WTC11 (cell line): ENCODE measurements around the gene SLC8B1. TPM values are rescaled to one million over a fixed set of nuclear protein-coding genes. Genes with fewer than 3 reads are reported as not detected.

ENCODE experiments used
- ATAC-seq: fragments of 200-7000 bp; cut with Tn5 transposase; 2 replicates; pipeline ENCODE4 v1.10.0; 2021; ENCODE audit warnings: mild to moderate bottlenecking, moderate library complexity
- CTCF ChIA-PET: fragments of 300-600 bp; sonication (Branson Sonifier 250); formaldehyde crosslinking; loops from one replicate; lab custom pipeline; 2021; ENCODE audit warnings: antibody characterized with exemption; lab: Charles Lee
- POLR2A ChIA-PET: fragments of 350-600 bp; sonication (Branson Sonifier 250); formaldehyde crosslinking; loops from one replicate; lab custom pipeline; 2021; ENCODE audit warnings: antibody characterized with exemption; lab: Charles Lee
- DNase-seq: peaks from one replicate; pipeline ENCODE4 v3.0.0; 2021; ENCODE audit warnings: low spot score
- H3K27ac Mint-ChIP-seq: 2 replicates; pipeline ENCODE4 v1.8.0; 2021; ENCODE audit warnings: mixed read lengths
- H3K27me3 Mint-ChIP-seq: 2 replicates; pipeline ENCODE4 v1.8.0; 2021; ENCODE audit warnings: low read depth, mild to moderate bottlenecking, moderate library complexity, mixed read lengths
- H3K36me3 Mint-ChIP-seq: 2 replicates; pipeline ENCODE4 v1.8.0; 2021; ENCODE audit warnings: mixed read lengths
- H3K4me1 Mint-ChIP-seq: 2 replicates; pipeline ENCODE4 v1.8.0; 2022; ENCODE audit warnings: mixed read lengths
- H3K4me3 Mint-ChIP-seq: 2 replicates; pipeline ENCODE4 v1.8.0; 2021; ENCODE audit warnings: mild to moderate bottlenecking, moderate library complexity, mixed read lengths
- H3K9me3 Mint-ChIP-seq: 2 replicates; pipeline ENCODE4 v1.8.0; 2021; ENCODE audit warnings: mixed read lengths
- AR ChIP-seq: fragments of 250-450 bp; sonication (Bioruptor Pico); IDR thresholded peaks from 2 replicates; pipeline ENCODE4 v1.9.0; 2021; ENCODE audit warnings: mild to moderate bottlenecking
- ATF1 ChIP-seq: sonication (generic); formaldehyde crosslinking; IDR thresholded peaks from 2 replicates; pipeline ENCODE4 v1.8.1; 2023; ENCODE audit warnings: mild to moderate bottlenecking, moderate library complexity, missing genetic modification reagents
- CTCF ChIP-seq: fragments of 200-600 bp; IDR thresholded peaks from 2 replicates; pipeline ENCODE4 v1.8.0; 2022; ENCODE audit warnings: antibody characterized with exemption
- E2F1 ChIP-seq: sonication (generic); formaldehyde crosslinking; IDR thresholded peaks from 2 replicates; pipeline ENCODE4 v1.8.0; 2022; ENCODE audit warnings: mild to moderate bottlenecking, missing genetic modification reagents
- EMX1 ChIP-seq: fragments of 250-450 bp; sonication (Bioruptor Pico); IDR thresholded peaks from 2 replicates; pipeline ENCODE4 v1.8.0; 2021; ENCODE audit warnings: mild to moderate bottlenecking
- ERG ChIP-seq: fragments of 250-450 bp; sonication (Bioruptor Pico); IDR thresholded peaks from 2 replicates; pipeline ENCODE4 v1.8.0; 2021; ENCODE audit warnings: mild to moderate bottlenecking
- ETV6 ChIP-seq: sonication (generic); formaldehyde crosslinking; IDR thresholded peaks from 2 replicates; pipeline ENCODE4 v1.8.1; 2022; ENCODE audit warnings: mild to moderate bottlenecking, missing genetic modification reagents
- FOXP4 ChIP-seq: sonication (generic); formaldehyde crosslinking; IDR thresholded peaks from 2 replicates; pipeline ENCODE4 v1.8.0; 2022; ENCODE audit warnings: mild to moderate bottlenecking, missing genetic modification reagents
- IRF2 ChIP-seq: sonication (generic); formaldehyde crosslinking; IDR thresholded peaks from 2 replicates; pipeline ENCODE4 v1.8.0; 2022; ENCODE audit warnings: low read depth, missing genetic modification reagents, borderline replicate concordance
- NFATC4 ChIP-seq: fragments of 250-450 bp; sonication (Bioruptor Pico); IDR thresholded peaks from 2 replicates; pipeline ENCODE4 v1.9.0; 2021; ENCODE audit warnings: mild to moderate bottlenecking
- NFYB ChIP-seq: sonication (generic); formaldehyde crosslinking; conservative IDR thresholded peaks from 2 replicates; pipeline ENCODE4 v1.8.0; 2022; ENCODE audit warnings: low read depth, missing genetic modification reagents
- RELA ChIP-seq: sonication (generic); formaldehyde crosslinking; IDR thresholded peaks from 2 replicates; pipeline ENCODE4 v1.8.1; 2022; ENCODE audit warnings: missing genetic modification reagents, mild to moderate bottlenecking, borderline replicate concordance
- SOX15 ChIP-seq: fragments of 250-450 bp; sonication (Bioruptor Pico); IDR thresholded peaks from 2 replicates; pipeline ENCODE4 v1.9.0; 2021; ENCODE audit warnings: mild to moderate bottlenecking
- USF1 ChIP-seq: sonication (generic); formaldehyde crosslinking; IDR thresholded peaks from 2 replicates; pipeline ENCODE4 v1.8.0; 2022; ENCODE audit warnings: mild to moderate bottlenecking, missing genetic modification reagents
- ZSCAN18 ChIP-seq: fragments of 250-450 bp; sonication (Bioruptor Pico); IDR thresholded peaks from 2 replicates; pipeline ENCODE4 v2.1.2; 2022; ENCODE audit warnings: mild to moderate bottlenecking, moderate library complexity
- total RNA-seq: library from RNA; stranded (reverse); gene quantifications from 3 replicates; pipeline ENCODE4 v1.2.3, GENCODE V29; 2021
- TF ChIP-seq, protein P1 (sequence below): sonication (generic); formaldehyde crosslinking; IDR thresholded peaks from 2 replicates; pipeline ENCODE4 v1.8.1; 2023; ENCODE audit warnings: mild to moderate bottlenecking, missing genetic modification reagents
- TF ChIP-seq, protein P2 (sequence below): sonication (generic); formaldehyde crosslinking; IDR thresholded peaks from 2 replicates; pipeline ENCODE4 v1.8.0; 2022; ENCODE audit warnings: mild to moderate bottlenecking, missing genetic modification reagents

SLC8B1 gene
- total RNA-seq, 1 experiment from 2014 or later, result 13.8 TPM

GRCh38 chr12:113295886-113296556 lies 38.9 kb downstream of the SLC8B1 start (continued):
- TF ChIP-seq E2F1 (CRISPR knock-in tag) (no peak), SOX15 (CRISPR knock-in tag) (no peak), CTCF (no peak)

- no peak for ATAC-seq
- no peak for TF ChIP-seq RELA
- TF ChIP-seq ETV6 (CRISPR knock-in tag), result no peak
- TF ChIP-seq NFYB (CRISPR knock-in tag), result no peak
- TF ChIP-seq AR (CRISPR knock-in tag), result no peak
- TF ChIP-seq SOX15 (CRISPR knock-in tag), result no peak
- TF ChIP-seq, protein P1, sequence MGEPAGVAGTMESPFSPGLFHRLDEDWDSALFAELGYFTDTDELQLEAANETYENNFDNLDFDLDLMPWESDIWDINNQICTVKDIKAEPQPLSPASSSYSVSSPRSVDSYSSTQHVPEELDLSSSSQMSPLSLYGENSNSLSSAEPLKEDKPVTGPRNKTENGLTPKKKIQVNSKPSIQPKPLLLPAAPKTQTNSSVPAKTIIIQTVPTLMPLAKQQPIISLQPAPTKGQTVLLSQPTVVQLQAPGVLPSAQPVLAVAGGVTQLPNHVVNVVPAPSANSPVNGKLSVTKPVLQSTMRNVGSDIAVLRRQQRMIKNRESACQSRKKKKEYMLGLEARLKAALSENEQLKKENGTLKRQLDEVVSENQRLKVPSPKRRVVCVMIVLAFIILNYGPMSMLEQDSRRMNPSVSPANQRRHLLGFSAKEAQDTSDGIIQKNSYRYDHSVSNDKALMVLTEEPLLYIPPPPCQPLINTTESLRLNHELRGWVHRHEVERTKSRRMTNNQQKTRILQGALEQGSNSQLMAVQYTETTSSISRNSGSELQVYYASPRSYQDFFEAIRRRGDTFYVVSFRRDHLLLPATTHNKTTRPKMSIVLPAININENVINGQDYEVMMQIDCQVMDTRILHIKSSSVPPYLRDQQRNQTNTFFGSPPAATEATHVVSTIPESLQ (CRISPR knock-in tag), result no peak
- TF ChIP-seq, protein P2, sequence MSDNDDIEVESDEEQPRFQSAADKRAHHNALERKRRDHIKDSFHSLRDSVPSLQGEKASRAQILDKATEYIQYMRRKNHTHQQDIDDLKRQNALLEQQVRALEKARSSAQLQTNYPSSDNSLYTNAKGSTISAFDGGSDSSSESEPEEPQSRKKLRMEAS (CRISPR knock-in tag), result no peak
- no peak for TF ChIP-seq ERG (CRISPR knock-in tag)
- no peak for TF ChIP-seq IRF2 (CRISPR knock-in tag)
- TF ChIP-seq USF1 (CRISPR knock-in tag), result no peak
- no peak for TF ChIP-seq NFATC4 (CRISPR knock-in tag)
- TF ChIP-seq ZSCAN18 (CRISPR knock-in tag), result no peak
- TF ChIP-seq EMX1 (CRISPR knock-in tag), result no peak
- TF ChIP-seq FOXP4, result no peak
- no peak for TF ChIP-seq ATF1 (CRISPR knock-in tag)
- H3K9me3 Mint-ChIP-seq, result no peaks in the 10 kb centered on the region
- ChIA-PET CTCF (interaction anchor here (0.5 kb wide), 1 partner anchor 12 kb away, joined by 3 read pairs; no protein-coding TSS in a partner anchor), POLR2A (no interaction called here)
- no peak for DNase-seq
- H3K27me3 Mint-ChIP-seq, result no peaks in the 10 kb centered on the region
- H3K27ac Mint-ChIP-seq, result no peak overlapping the region
- no peak overlapping the region for H3K4me3 Mint-ChIP-seq
- peaks cover 13% of the 10 kb centered on the region; the same call in 1 of the 2 replicates for H3K36me3 Mint-ChIP-seq
- H3K4me1 Mint-ChIP-seq, result no peaks in the 10 kb centered on the region; the same call in 1 of the 2 replicates
These were observed 41.8 kb downstream of the SLC8B1 start for GRCh38 chr12:113293100-113293499.
